ENCODE results near the gene DAG1. TPM values are rescaled to one million over a fixed set of nuclear protein-coding genes. Genes with fewer than 3 reads are reported as not detected.

Gene DAG1
- total RNA-seq, 1 donor from 2014 or later: 144 TPM

DNA sequence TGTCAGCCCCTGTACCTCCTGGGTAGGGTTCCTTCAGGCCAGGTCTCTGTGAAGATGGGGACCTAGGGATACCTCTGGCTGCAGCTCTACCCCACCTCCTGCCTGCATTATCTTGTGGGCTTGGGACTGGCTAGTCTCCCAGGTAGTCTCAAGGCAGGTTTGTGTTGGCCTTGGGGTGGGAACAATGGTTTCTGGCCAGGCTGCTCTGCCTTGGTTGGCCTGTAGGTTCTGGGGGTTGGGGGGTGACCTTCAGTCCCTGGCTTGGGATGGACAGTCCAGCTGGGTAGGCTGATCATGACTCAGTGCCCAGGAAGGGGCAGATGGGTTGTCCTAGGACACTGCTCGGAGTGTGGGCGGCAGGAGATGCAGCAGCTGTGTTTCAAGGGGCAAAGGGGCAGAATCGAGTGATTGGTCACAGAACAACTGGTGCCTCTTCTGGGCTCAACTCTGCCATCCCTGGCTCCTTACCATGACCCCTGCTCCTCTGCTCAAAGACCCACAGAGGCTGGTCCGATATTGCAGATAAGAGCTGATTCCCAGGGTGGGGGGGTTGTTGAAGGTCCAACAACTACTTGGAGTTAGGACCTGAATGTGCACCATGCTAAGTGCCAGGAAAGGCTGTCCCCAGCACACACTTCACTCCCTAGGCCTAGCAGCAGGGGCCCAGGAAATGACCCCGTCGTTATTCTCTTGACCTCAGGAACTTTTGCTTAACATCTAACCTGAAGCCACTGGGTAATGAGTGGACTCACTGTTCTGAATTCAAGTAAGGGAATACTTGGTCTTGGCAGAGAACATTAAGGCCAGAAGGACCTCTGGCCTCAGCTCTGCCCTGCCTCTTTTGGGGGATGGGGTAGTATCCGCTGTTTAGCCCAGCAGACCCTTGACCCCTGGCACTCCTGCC, 66.2 kb downstream of the DAG1 start:
- ATAC-seq: no peak
- DNase-seq: no peak
- intact Hi-C loops (cut with micrococcal nuclease): loop anchor here (5.0 kb wide), 1 partner anchor 136 kb away; the partner anchor contains the start of gene APEH

DNA sequence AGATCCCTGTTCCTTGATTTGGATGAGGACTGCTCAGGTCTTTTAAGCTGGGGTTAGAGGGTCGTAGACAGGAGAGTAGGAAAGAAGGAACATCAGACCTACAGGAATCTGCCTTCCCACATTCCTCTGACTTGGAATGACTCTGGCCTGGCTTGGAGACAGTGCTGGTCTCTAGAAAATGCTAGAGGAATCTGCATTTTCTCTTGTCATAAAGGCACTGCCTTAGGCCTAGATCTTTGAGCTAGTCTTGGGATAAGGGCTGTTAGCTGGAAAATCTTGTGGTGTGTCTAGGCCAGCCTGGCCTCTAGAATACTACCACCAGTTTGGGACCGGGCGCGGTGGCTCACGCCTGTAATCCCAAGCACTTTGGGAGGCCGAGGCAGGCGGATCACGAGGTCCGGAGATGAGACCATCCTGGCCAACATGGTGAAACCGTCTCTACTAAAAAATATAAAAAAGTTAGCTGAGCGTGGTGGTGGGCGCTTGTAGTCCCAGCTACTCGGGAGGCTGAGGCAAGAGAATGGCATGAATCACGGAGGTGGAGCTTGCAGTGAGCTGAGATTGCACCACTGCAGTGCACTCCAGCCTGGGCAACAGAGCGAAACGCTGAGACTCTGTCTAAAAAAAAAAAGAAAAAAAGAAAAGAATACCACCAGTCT, 66.9 kb downstream of the DAG1 start:
- DNase-seq (no peak), ATAC-seq (no peak)
- intact Hi-C loops (cut with micrococcal nuclease): loop anchor here (5.0 kb wide), 1 partner anchor 135 kb away; the partner anchor contains the start of gene APEH

DNA sequence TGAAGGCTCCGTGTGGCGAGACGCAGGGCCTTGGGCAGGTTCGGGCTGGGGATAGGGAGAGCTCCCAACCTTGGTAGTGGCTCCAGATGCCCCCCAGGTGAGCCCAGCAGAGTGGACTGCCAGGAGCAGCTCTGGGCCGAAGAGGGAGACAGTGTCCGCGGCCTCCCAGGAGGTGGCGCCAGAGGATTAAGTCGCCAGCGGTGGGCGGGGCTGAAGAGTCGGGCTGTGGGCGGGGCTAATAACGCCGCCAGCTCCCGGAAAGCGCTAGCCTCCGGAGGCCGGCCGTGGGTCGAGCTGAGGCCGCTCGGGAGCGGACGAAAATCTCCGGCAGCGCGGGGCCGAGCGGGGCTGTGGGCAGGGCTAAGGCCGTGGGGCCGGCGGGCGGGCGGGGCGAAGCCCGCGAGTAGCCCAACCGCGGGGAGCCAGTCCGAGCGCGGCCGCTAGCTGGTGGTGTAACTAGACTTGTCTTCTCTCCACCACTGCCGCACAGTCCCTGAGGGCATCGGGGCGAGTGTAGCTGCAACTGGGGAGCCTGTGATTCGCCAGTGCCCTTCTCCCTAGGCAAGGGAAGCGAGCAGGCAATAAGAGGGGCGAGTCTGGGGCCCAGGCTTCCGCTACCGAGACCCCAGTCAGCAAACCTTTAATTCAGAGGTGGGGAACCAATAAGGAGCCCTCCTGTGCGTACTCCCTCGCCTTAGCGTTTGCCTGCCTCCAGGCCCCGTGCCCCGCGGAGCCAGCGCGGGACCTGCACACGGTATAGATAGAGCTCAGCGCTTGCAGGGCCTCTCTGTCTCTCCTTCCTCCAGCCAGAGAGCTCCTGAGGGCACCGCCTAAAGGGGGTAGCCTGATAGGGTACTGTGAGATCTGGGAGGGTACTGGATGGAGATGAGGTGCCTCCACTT, 69.8 kb downstream of the DAG1 start:
- intact Hi-C loops (cut with micrococcal nuclease): loop anchor here (5.0 kb wide), 1 partner anchor 132 kb away; the partner anchor contains the start of gene APEH
- ATAC-seq (peak; percentile 97), DNase-seq (peak; percentile 97)

DNA sequence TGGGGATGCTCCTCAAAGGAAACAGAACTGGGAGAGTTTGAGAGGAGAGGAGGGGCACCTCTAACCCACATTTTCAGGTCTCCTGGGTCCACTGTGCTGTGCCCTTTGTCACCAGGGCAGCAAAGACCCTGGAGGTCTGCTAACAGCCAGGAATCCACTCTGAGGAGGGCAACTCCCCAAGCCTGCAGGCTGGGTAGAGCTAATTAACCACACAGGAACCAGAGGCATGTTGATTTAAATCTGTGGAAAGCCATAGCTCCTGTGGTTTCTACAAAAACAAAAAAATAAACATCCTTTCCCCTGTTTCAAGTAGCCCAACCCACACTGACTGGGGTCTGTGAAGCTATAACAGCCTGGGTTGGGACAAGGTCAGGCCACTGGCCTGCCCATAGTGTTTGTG, 82.0 kb downstream of the DAG1 start:
- intact Hi-C loops (cut with micrococcal nuclease): no loop called here
- no peak for ATAC-seq
- DNase-seq: no peak

DNA sequence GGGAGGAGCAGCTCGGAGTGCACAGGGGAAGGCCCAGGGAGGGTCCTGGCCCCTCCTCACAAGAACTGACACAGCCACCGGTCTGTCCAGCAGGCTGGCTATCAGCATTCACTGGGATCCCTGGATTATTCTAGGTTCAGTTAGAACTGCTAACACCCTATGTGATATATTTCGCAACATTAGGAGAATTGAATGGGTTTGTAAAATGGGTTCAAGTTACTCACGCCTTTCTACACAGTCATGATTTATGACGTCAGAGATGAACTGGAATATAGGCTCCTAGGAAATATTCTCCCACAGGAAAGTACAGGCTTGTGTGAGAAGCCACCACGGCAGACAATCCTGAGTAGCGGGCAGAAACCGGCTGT, 83.2 kb downstream of the DAG1 start:
- intact Hi-C loops (cut with micrococcal nuclease): no loop called here
- no peak for DNase-seq
- no peak for ATAC-seq

DNA sequence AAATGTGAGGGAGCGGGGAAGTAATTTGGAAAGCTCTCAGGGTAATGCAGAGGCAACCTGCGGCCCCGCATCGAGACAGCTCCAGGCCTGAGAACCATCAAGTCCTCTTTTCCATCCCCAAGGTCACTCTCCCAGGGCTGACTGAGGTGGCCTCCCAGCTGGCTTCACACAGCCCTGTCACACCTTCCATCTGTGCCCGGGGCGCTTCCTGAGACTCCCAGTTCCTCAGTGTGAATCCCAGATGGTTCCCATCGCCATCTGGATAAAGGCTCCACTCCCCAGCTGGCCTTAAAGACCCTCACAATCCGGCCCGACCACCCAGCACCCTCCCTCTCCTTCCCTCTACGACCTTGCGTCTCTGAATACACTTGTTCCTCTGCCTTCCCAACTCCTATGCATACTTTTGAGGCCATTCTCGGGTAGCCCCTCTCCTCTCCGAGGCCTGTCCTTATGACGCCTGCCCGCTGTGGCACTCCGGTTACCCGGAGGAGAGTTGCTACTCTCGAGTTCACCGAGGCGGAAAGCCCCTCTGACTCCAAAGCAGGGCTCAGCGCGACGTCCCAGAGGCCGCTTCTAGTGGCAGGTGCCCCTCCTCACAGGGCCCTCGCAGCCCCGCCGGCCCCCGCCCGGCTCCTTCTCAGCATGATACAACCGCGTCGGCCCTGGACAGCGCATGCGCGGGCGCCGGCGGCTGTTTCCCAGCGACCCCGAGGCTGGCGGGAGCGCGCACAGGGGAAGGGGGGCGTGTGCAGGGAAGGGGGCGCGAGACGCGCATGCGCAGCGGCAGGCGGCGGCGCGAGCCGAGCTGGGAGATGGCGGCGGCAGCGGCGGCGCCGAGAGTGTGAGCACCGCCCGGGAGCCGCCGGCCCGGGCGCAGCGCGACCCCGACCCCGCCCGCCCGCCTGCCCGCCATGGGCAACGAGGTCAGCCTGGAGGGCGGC, 83.9 kb downstream of the DAG1 start, which contains the start of gene BSN:
Gene BSN, plus strand, starts transcription at position 786 of the 941 bp plus-strand sequence. Its CDS starts 126 bp downstream, at position 912.
- ATAC-seq (peak; percentile 97), DNase-seq (peak; percentile 97)
- intact Hi-C loops (cut with micrococcal nuclease): no loop called here

DNA sequence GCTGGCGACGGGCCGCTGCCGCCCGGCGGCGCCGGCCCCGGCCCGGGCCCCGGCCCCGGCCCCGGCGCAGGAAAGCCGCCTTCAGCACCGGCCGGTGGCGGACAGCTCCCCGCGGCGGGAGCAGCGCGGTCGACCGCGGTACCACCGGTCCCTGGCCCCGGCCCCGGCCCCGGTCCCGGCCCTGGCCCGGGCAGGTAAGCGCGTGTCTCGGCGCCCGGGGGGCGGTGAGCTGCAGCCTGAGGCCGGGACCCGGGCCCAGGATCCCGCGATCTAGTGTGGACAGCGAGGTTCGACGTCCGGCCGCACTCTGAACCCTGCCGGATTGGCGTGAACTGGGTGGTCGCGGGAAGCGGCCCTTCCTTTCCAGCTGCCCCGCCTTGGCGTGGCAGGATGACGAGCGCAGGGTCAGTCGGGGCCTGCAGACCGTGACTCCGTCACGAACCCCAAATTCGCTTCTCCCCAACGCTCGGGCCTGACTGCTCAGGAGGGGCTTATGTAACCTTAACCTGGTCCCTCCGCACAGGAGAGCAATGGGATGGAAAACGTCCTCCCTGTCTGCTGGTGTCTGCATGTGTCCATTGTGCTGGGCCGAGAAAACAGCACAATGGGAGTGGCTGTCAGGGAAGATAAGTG, 84.7 kb downstream of the DAG1 start:
- DNase-seq (peak; percentile 81), ATAC-seq (peak; percentile 64)
- intact Hi-C loops (cut with micrococcal nuclease): no loop called here

DNA sequence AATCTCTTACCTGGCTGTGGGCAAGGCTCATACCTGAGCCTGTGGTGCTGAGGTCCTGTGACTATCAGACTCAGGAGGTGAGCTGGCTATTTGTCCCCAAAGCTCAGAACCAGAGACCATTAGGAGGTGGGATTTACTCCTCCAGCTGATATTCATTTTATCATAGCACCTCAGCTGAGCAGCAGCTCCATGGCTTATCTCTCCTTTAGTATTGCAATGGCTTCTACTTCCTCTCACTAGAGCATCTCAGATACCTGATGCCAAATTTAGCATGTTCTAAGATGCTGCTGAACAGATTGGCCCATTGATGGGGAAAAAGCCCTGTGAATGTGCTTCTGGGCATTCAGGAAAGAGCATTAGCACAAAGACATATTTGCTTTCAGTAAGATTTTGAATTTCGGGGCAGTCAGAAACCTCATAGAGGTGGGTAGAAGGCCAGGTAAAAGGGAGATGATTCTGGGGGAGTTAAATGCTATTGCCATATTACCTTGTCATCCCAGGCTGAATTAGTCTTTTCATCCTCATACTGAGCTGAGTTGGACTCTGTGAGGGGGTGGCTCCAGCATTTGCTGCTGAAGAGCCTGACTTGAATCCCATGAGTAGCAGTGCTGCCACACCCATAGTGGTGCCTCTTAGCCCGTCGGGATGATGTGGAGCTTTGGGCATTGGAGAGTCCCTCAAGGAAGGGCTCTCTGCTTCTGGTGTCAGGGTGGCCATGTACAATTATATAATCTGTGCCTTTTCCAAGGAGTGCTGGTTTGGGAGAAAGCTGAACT, 86.6 kb downstream of the DAG1 start:
- intact Hi-C loops (cut with micrococcal nuclease): no loop called here
- no peak for DNase-seq
- no peak for ATAC-seq

DNA sequence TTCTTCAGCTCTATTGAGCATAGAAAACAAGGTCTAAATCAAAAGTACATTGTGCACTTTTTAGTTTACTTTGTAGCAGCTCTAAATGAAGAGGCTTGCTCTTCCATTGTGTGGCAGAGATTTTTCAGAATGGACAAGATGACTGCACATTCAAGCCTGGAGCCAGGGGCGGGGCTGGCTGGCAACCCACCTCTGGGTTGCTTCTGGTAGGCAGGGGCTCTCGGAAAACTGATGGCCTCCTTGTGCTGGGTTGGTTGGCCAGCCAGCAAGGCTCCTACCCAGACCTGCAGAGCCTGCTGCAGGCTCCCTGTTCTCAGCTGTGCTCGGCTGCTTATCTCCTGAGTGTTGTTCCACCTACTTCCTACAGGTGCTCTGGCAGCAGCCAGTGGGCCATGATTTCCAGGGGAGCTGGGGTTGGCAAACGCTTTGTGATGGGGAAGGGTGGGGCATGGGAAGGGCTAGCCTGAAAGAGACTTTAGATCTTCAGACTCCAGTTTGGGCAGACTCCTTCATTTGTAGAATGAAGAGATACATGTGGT, 93.0 kb downstream of the DAG1 start:
- DNase-seq (no peak), ATAC-seq (no peak)
- intact Hi-C loops (cut with micrococcal nuclease): no loop called here

DNA sequence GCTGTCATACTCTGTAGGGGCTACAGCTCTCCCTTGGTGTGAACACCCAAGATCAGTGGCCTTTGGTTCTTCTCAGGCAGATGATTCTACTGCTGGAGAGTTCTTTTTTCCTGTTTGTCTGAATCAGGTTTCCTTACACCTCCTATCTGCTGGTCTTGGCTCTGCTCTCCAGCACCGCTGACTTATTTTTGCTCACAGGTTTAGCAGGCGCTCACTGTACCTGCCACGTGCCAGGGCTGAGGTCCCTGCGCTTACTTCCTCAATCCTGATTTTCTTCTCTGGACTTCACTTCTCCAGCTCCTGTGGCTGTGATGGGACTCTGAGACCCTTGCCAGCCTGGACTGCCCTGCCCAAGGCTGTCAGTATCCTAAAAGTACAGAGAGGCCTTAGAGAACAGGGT, 93.7 kb downstream of the DAG1 start:
- ATAC-seq: no peak
- no peak for DNase-seq
- intact Hi-C loops (cut with micrococcal nuclease): no loop called here

DNA sequence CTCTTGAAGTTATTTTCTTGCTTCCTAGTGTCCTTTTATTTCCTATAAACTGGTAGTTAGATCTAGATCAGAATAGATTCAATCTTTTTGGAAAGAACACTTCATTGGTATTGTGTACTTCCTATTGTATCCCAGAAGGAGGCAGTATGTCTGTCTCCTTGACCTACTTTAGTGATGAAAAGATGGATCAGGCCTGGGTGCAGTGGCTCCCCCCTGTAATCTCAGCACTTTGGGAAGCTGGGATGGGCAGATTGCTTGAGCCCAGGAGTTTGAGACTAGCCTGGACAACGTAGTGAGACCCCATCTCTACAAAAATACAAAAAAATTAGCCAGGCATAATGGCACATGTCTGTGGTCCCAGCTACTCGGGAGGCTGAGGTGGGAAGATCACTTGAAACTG, 96.2 kb downstream of the DAG1 start:
- intact Hi-C loops (cut with micrococcal nuclease): no loop called here
- ATAC-seq (no peak), DNase-seq (no peak)

DNA sequence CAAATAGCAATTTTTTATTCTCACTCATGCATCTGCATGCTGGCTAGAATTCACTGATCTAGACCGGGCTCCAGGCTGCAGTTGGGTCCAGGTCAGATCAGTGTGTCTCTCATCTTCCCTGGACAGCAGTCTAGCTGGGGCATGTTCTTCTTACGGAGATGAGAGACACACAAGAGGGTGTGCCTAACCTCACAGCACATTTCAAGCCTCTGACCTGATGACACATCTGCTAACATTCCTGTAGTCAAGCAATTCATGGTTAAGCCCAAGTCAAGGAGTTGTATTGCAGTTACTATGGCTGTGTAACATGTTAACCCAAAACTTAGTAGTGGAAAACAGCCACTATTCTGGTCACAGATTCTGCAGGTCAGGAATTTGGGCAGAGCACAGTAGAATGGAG, 97.3 kb downstream of the DAG1 start:
- intact Hi-C loops (cut with micrococcal nuclease): no loop called here
- no peak for DNase-seq
- ATAC-seq: no peak

DNA sequence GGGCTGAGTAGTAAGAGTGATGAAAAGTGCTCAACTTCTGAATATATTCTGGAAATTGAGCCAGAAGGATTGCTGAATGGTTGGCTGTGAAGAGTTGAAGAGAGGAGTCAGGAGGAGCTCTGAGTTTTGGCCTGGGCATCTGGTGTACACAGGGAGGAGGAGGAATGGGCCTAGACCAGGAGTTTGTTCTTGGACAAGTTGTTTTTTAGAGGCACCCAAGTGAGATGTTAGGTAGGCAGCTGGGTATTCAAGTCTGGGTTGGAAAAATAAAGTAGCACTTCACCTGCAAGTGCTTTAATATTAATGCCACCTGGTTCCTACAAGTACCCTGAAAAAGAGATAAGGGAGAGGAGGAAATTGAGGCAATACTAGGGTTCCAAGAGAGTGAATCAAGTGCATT, 98.9 kb downstream of the DAG1 start:
- DNase-seq: no peak
- no peak for ATAC-seq
- intact Hi-C loops (cut with micrococcal nuclease): no loop called here

DNA sequence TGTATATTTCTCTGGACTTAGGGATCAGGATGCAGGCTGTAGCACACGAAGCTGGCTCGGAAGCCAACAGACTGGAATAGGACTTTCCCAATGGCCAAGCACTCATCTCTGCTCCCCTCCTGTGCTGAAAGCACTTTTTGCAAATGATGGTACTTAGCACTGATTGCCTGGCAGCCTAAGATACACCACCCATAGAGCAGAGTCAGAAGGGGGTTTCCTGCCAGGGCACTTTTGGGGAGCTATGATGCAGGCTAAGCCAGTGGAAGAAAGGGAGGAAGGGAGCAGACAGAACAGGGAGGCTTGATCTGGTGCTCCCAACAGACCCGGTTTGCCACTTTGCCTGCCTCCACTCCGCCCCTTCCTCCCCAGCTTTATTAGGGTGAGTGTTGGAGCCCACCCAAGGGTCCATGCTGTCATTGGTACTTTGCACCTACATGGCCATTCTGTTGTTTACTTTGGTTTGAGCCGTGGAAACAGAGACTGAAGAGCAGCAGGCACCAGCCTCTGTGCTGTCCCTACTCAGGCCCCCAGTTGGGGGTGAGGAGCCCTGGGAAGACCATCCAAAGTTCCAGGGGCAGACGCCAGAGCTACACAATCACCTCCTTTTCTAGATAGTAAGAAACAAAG, 100.1 kb downstream of the DAG1 start:
- intact Hi-C loops (cut with micrococcal nuclease): no loop called here
- DNase-seq: no peak
- ATAC-seq: no peak

DNA sequence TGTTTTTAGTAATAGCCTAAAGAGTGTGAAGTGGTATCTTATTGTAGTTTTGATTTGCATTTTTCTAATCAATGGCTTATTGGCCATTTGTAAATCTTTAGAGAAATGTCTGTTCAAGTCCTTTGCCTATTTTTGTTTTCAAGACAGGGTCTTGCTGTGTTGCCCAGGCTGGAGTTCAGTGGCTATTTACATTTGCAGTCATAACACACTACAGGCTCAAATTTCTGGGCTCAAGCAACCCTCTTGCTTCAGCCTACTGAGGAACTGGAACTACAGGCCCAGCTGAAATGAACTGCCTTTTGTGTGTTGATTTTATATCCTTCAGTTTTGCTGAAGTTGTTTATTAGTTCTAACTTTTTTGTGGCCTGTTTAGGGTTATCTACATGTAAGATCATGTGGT, 112.1 kb downstream of the DAG1 start:
- intact Hi-C loops (cut with micrococcal nuclease): no loop called here
- no peak for DNase-seq
- no peak for ATAC-seq

Measured in left ventricle myocardium superior (tissue), 1 donor.